Activated naive CD8-positive, alpha-beta T cell treated with anti-CD3 and anti-CD28 coated beads, Interleukin-2, amount 50 U/mL, for 24 hours (primary cell): ENCODE measurements around the gene FMO4.
"Not testable (repeated sequence)": the region's sequence is repeated elsewhere in the genome, so short reads cannot be mapped to it uniquely, and the experiment has no call there.

Experiments used
- ATAC-seq: fragments of 150-1000 bp; cut with Tn5 transposase; one replicate; pipeline ENCODE4 v1.10.0; 2021
- DNase-seq: peaks from one replicate; pipeline ENCODE4 v3.0.0; 2021
- H3K27ac Mint-ChIP-seq: one replicate; pipeline ENCODE4 v1.8.0; 2021; ENCODE audit warnings: mild to moderate bottlenecking, mixed read lengths
- H3K27me3 Mint-ChIP-seq: one replicate; pipeline ENCODE4 v1.8.0; 2021; ENCODE audit warnings: mixed read lengths
- H3K36me3 Mint-ChIP-seq: one replicate; pipeline ENCODE4 v1.8.0; 2021; ENCODE audit warnings: low read depth, mixed read lengths
- H3K4me1 Mint-ChIP-seq: one replicate; pipeline ENCODE4 v1.8.0; 2021; ENCODE audit warnings: mixed read lengths
- H3K4me3 Mint-ChIP-seq: one replicate; pipeline ENCODE4 v1.8.0; 2021; ENCODE audit warnings: mild to moderate bottlenecking, moderate library complexity, mixed read lengths
- H3K9me3 Mint-ChIP-seq: one replicate; pipeline ENCODE4 v1.8.0; 2021; ENCODE audit warnings: mixed read lengths

Gene FMO4

GRCh38 chr1:171298696-171299095 is 15.3 kb upstream of the FMO4 start:
- Mint-ChIP-seq H3K9me3 (peaks cover 27% of the 10 kb centered on the region), H3K4me3 (no peak overlapping the region), H3K27me3 (peaks cover 8% of the 10 kb centered on the region), H3K36me3 (no peaks in the 10 kb centered on the region), H3K4me1 (no peaks in the 10 kb centered on the region), H3K27ac (no peak overlapping the region)
- DNase-seq (no peak), ATAC-seq (no peak)

GRCh38 chr1:171299342-171299741 is 14.6 kb upstream of the FMO4 start:
- Mint-ChIP-seq H3K27me3 (peaks cover 8% of the 10 kb centered on the region), H3K9me3 (peaks cover 27% of the 10 kb centered on the region)

GRCh38 chr1:171300401-171300800 is 13.6 kb upstream of the FMO4 start:
- Mint-ChIP-seq H3K4me1 (no peaks in the 10 kb centered on the region), H3K36me3 (no peaks in the 10 kb centered on the region), H3K9me3 (peaks cover 27% of the 10 kb centered on the region), H3K27ac (no peak overlapping the region), H3K27me3 (peaks cover 10% of the 10 kb centered on the region), H3K4me3 (no peak overlapping the region)
- no peak for ATAC-seq
- no peak for DNase-seq

More at GRCh38 chr1:171299342-171299741, 14.6 kb upstream of the FMO4 start:
- Mint-ChIP-seq H3K27ac (no peak overlapping the region), H3K4me1 (no peaks in the 10 kb centered on the region), H3K4me3 (no peak overlapping the region), H3K36me3 (no peaks in the 10 kb centered on the region)
- DNase-seq, result no peak
- ATAC-seq, result no peak

- Mint-ChIP-seq H3K27me3 (no peaks in the 10 kb centered on the region), H3K36me3 (no peaks in the 10 kb centered on the region), H3K27ac (no peak overlapping the region), H3K4me3 (no peak overlapping the region), H3K9me3 (no peaks in the 10 kb centered on the region), H3K4me1 (peaks cover 18% of the 10 kb centered on the region)
- DNase-seq (no peak), ATAC-seq (no peak)
These were observed 3.3 kb upstream of the FMO4 start for GRCh38 chr1:171310661-171311087.

GRCh38 chr1:171311771-171312558 is 2.0 kb upstream of the FMO4 start:
- Mint-ChIP-seq H3K27me3 (no peaks in the 10 kb centered on the region), H3K36me3 (no peaks in the 10 kb centered on the region), H3K4me1 (peaks cover 22% of the 10 kb centered on the region), H3K27ac (no peak overlapping the region), H3K4me3 (no peak overlapping the region), H3K9me3 (no peaks in the 10 kb centered on the region)
- ATAC-seq, result no peak
- no peak for DNase-seq

GRCh38 chr1:171313319-171313834 is 606 bp upstream of the FMO4 start:
- Mint-ChIP-seq H3K4me3 (peak overlapping the region; percentile 27), H3K9me3 (no peaks in the 10 kb centered on the region), H3K36me3 (no peaks in the 10 kb centered on the region), H3K27me3 (no peaks in the 10 kb centered on the region), H3K27ac (peak overlapping the region; percentile 73), H3K4me1 (peaks cover 22% of the 10 kb centered on the region)
- ATAC-seq (no peak), DNase-seq (no peak)

- no peak overlapping the region for H3K27ac Mint-ChIP-seq
- no peak overlapping the region for H3K4me3 Mint-ChIP-seq
- H3K4me1 Mint-ChIP-seq, result no peaks in the 10 kb centered on the region
- H3K9me3 Mint-ChIP-seq, result no peaks in the 10 kb centered on the region
- no peaks in the 10 kb centered on the region for H3K27me3 Mint-ChIP-seq
- H3K36me3 Mint-ChIP-seq, result peaks cover 2% of the 10 kb centered on the region
- DNase-seq (no peak), ATAC-seq (no peak)
These were observed 15.3 kb downstream of the FMO4 start for GRCh38 chr1:171329251-171329650.

GRCh38 chr1:171334024-171334640 is 20.1 kb downstream of the FMO4 start:
- no peaks in the 10 kb centered on the region for H3K27me3 Mint-ChIP-seq
- H3K27ac Mint-ChIP-seq, result no peak overlapping the region
- peaks cover 2% of the 10 kb centered on the region for H3K36me3 Mint-ChIP-seq
- no peaks in the 10 kb centered on the region for H3K4me1 Mint-ChIP-seq
- H3K9me3 Mint-ChIP-seq, result no peaks in the 10 kb centered on the region
- no peak overlapping the region for H3K4me3 Mint-ChIP-seq
- ATAC-seq (no peak), DNase-seq (no peak)

- H3K4me1 Mint-ChIP-seq, result no peaks in the 10 kb centered on the region
- no peak for DNase-seq
These were observed 22.0 kb downstream of the FMO4 start for GRCh38 chr1:171335964-171336363.

GRCh38 chr1:171339345-171339744 is 25.4 kb downstream of the FMO4 start:
- not testable (repeated sequence) for H3K27me3 Mint-ChIP-seq, H3K4me3 Mint-ChIP-seq, H3K36me3 Mint-ChIP-seq, ATAC-seq, H3K4me1 Mint-ChIP-seq, DNase-seq, H3K27ac Mint-ChIP-seq, H3K9me3 Mint-ChIP-seq

More at GRCh38 chr1:171335964-171336363, 22.0 kb downstream of the FMO4 start:
- Mint-ChIP-seq H3K27me3 (no peaks in the 10 kb centered on the region), H3K4me3 (no peak overlapping the region), H3K9me3 (no peaks in the 10 kb centered on the region), H3K27ac (no peak overlapping the region), H3K36me3 (peaks cover 2% of the 10 kb centered on the region)
- no peak for ATAC-seq

- Mint-ChIP-seq H3K36me3 (peaks cover 2% of the 10 kb centered on the region), H3K9me3 (peaks cover 19% of the 10 kb centered on the region), H3K4me1 (no peaks in the 10 kb centered on the region), H3K27ac (no peak overlapping the region), H3K4me3 (no peak overlapping the region), H3K27me3 (no peaks in the 10 kb centered on the region)
- ATAC-seq, result no peak
- DNase-seq, result no peak
These were observed 29.9 kb downstream of the FMO4 start for GRCh38 chr1:171343727-171344472.

GRCh38 chr1:171344473-171344820 is 30.5 kb downstream of the FMO4 start:
- H3K4me3 Mint-ChIP-seq, result no peak overlapping the region

GRCh38 chr1:171345536-171345935 is 31.6 kb downstream of the FMO4 start:
- DNase-seq, result no peak
- no peaks in the 10 kb centered on the region for H3K4me1 Mint-ChIP-seq
- H3K27me3 Mint-ChIP-seq, result peaks cover 6% of the 10 kb centered on the region
- no peak overlapping the region for H3K27ac Mint-ChIP-seq
- H3K4me3 Mint-ChIP-seq, result no peak overlapping the region
- no peaks in the 10 kb centered on the region for H3K36me3 Mint-ChIP-seq
- ATAC-seq, result no peak
- peaks cover 19% of the 10 kb centered on the region for H3K9me3 Mint-ChIP-seq

More at GRCh38 chr1:171344473-171344820, 30.5 kb downstream of the FMO4 start:
- H3K27ac Mint-ChIP-seq, result no peak overlapping the region
- peaks cover under 1% of the 10 kb centered on the region for H3K27me3 Mint-ChIP-seq
- peaks cover 19% of the 10 kb centered on the region for H3K9me3 Mint-ChIP-seq
- no peaks in the 10 kb centered on the region for H3K4me1 Mint-ChIP-seq
- H3K36me3 Mint-ChIP-seq, result peaks cover under 1% of the 10 kb centered on the region
- no peak for DNase-seq
- ATAC-seq, result no peak

- Mint-ChIP-seq H3K27me3 (peaks cover 6% of the 10 kb centered on the region), H3K36me3 (no peaks in the 10 kb centered on the region), H3K27ac (no peak overlapping the region), H3K4me3 (no peak overlapping the region), H3K9me3 (peaks cover 19% of the 10 kb centered on the region), H3K4me1 (no peaks in the 10 kb centered on the region)
- no peak for DNase-seq
- ATAC-seq, result no peak
These were observed 32.9 kb downstream of the FMO4 start for GRCh38 chr1:171346881-171347280.
